Activated CD8-positive, alpha-beta memory T cell treated with anti-CD3 and anti-CD28 coated beads for 24 hours (primary cell): ENCODE data around the gene FUT4.
"Not testable (repeated sequence)": the region's sequence is repeated elsewhere in the genome, so short reads cannot be mapped to it uniquely, and the experiment has no call there.

Experiments used
- DNase-seq: peaks from one replicate; pipeline ENCODE4 v3.0.0-alpha.2; 2020

Gene FUT4

GRCh38 chr11:94543695-94544645 lies at the start of gene FUT4:
TSS of gene FUT4 (plus strand) at chr11:94543921. CDS start at chr11:94544134, 213 bp downstream.
- peak; percentile 91 for DNase-seq

- no peak for DNase-seq
Measured at GRCh38 chr11:94494126-94494680, 49.5 kb upstream of the FUT4 start.

DNA sequence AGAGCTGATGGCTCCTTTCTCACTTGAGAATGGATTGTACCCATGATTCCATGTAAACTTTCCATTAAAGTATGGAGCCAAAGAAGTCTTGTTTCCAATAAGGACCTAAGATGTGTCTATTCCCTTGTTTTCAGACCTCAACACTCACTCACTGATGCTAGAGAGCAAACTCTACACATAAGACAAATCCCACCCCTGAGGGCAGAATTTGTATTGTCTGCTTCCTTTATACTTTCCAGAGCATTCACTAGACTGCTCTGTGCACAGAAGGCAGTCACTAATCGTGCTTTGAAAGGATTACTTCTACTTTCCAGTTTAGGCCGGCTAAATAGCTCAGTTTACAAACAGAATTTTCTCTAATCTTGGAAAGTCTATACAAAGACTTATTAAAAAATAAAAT lies 43.5 kb upstream of the FUT4 start:
- no peak for DNase-seq

DNA sequence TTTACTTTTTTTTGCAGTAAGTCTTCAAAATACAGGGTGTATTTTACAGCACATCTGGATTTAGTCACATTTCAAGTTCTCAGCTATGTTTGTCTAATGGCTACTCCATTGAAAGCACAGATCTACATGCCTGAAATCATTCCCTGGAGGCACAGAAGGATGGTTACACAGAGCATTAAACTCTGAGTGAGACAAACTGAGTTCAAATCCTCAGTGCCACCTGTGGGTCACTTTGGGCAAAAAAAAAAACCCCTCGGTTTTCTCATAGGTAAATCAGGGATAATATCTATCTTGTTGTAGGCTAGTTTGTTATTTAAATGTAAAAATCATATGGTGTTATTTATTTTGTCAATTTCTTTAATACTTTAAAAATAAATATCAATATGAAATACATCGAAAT lies 42.2 kb upstream of the FUT4 start:
- no peak for DNase-seq

DNA sequence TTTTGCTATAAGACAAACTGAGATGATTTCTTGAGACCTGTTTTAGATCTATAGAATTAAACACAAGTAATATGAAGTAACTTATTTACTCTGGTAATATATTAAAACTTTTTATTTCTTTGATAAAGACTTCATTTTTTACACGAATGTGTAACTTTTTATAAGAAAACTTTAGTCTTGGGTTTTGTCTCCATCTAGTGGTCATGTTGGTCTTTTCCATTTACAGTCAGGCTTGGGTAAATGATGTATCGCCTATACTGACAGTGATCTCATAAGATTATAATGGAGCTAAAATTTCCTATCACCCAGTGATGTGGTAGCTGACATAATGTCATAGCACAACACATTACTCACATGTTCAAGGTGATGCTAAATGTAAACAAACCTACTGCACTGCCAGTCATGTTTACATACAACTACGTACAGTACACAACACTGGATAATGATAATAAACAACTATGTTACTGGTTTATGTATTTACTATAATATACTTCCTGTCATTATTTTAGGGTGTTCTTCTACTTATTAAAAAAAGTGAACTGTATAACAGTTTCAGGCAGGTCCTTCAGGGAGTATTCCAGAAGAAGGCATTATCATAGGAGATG lies 38.9 kb upstream of the FUT4 start:
- DNase-seq, result no peak

DNA sequence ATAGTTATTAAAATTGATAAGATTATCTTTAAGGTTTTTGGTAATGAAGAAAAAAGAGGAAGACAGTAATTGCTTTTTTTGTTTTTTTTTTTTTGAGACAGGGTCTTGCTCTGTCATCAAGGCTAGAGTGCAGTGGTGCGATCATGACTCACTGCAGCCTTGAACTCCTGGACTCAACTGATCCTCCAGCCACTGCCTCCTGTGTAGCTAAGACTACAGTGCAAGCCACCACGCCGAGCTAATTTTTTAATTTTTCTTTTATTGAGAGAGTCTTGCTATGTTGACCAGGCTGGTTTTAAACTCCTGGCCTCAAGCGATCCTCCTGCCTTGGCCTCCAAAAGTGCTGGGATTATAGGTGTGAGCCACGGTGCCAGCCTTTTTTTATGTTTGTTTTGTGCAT lies 37.2 kb upstream of the FUT4 start:
- not testable (repeated sequence) for DNase-seq

- DNase-seq, result no peak
Measured at GRCh38 chr11:94507485-94507884, 36.2 kb upstream of the FUT4 start.

- DNase-seq, result peak; percentile 79
Measured at GRCh38 chr11:94511932-94512781, 31.6 kb upstream of the FUT4 start, which contains the start of gene C11orf97. TSS of gene C11orf97 (plus strand) at chr11:94512461. CDS start at chr11:94512529, 68 bp downstream.

GRCh38 chr11:94513091-94513490 lies 30.6 kb upstream of the FUT4 start:
- no peak for DNase-seq

DNA sequence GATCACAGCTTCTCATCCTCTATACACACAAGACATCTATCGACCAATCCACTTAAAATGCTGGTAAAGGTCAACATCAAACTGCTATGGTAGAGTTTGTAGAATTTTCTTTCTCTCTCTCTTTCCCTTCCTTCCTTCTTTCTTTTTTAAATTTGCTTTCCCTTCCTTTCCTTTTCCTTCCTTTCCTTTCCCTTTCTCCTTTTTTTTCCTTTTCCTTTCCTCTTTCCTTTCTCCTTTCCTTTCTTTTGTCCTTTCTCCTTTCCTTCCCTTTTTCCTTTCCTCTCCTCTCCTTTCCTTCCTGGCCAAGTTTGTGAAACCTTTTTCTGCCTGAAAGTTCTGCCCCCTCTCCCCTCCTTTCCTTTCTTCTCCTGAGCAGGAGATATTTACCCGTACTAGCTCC lies 28.3 kb upstream of the FUT4 start:
- no peak for DNase-seq

DNA sequence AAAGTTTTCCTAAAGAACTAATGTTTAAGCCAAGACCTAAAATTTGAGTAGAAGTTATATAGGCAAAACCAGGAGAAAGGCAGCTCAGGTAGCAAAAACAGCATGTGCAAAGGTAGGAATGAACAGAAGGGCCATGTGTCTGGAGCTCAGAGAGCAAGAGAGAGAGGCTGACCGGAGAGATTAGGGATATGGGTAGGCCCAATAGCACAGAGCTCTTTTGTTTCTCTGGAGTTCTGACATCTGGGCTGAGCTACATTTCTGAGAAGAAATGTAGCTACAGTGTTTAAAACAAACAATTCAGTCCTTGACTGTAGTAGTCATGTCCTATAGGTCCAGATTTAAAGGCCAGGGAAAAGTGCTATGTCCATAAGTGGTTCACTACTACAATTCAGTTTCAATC lies 27.0 kb upstream of the FUT4 start:
- no peak for DNase-seq

GRCh38 chr11:94518300-94518699 lies 25.4 kb upstream of the FUT4 start:
- DNase-seq, result no peak

DNA sequence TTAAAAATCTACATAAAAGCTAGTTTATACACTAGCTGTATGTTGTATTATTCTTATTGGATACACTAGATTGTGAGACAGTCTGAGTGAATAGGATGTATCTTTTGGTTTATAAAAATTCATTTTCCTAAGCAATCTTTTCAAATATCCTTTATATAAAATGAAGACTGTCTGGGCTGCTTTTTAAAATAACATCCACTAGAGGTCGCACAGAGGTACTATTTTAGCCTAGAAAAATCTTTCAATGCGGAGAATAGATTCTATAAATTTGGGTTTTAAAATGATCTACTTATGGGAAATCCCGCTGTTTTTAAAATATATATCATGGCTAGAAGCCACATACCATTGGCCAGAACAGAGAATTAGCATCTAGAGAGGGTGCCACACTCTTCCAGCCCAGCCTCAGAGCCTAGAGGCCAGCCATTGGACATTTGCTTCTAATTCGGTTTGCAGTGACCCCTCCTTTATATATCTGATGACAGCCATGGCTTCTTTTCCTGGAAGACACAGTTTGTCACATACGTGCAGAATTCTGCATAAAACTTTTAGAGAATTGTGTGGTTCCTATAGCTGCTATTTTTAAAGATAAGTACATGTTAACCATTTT lies 24.1 kb upstream of the FUT4 start:
- no peak for DNase-seq

DNA sequence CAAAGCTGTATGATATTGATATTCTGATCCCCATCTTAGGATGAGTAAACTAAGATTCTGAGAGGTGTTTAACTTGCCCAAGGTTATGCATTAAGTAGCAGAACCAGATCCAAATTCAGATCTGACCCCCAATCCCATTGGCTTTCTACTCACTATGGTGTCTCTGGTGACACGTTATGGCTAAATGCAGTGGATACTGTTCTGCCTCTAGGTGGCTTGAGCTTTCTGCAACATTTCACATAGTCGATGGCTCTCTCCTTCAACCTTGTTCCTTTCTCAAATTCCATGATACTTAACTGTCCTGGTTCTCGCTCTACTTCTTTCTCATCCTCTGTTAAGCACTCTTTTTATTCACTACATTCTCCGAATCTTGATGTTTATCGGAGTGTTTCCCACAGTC lies 22.0 kb upstream of the FUT4 start:
- DNase-seq, result no peak

DNA sequence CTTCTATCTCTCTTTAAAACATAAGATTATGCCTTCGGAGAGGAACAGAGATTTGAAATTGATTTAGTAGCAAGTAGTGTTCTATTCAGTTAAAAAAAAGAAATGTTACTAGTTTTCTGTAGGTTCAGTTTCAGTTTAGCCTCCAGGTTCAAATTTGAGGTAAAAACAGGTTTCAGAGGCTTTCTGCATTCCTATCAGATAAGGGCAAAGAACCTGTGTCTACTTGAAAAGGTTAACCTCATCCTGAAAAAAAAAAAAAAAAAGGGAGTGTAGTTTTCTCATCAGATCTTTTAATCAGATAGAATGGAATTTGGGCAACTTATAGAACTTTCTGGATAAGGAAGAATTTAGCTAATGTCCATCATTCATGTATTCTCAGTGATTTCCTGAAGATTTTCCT lies 19.4 kb upstream of the FUT4 start:
- no peak for DNase-seq

- DNase-seq, result no peak
Measured at GRCh38 chr11:94525546-94526324, 18.0 kb upstream of the FUT4 start.

DNA sequence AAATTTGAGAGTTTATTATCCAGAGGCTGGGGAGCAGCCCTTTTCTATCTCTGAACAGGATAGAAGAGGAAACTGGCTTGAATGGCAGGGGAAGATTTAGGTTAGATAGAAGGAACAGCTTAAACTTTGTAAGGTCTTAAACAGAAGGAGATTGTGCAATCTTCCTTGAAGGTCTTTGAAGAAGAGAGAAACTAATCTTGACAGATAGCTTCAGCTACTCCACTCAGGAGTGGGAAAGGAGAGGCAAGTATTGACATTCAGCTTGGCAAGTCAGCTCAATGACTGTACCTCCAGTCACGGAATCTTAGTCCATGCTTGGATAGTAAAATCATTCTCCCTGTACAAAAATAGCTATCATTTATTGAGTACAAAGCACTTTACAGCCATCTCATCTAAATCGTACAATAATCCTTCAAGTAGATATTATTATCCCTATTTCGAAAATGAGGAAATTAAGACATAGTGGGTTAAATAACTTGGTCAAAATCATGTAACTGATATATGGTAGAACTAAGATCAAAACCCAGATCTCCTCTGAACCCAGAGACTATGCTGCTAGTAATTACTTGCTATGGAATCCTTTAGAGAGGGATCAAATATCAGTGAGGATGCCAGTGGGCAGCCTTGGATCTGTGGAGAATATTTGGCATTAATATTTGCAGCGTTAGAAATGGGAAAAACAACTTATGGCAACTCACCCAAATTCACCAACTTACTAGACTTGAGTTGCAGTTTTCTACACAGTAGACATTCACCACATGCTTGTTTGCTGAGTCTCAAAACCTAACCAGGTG lies 16.9 kb upstream of the FUT4 start:
- no peak for DNase-seq

DNA sequence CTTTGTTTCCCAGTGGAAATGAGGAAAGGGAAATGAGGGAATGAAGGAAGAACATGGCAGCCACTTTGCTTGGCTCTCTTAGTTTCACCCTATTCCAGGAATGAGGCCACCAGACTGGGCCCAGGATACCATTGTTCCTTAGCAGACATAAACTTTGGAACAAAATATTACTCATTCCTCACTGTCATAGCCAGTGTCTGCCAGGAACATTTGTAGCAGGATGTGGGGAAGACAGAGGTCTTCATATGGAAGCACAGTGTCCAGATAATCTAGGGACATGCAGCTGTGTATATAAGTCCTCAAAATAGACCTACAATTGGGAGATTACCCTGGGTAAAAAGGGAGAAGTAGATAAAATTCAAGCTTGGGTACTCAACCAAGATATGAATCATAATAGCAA lies 15.2 kb upstream of the FUT4 start:
- DNase-seq, result no peak

DNA sequence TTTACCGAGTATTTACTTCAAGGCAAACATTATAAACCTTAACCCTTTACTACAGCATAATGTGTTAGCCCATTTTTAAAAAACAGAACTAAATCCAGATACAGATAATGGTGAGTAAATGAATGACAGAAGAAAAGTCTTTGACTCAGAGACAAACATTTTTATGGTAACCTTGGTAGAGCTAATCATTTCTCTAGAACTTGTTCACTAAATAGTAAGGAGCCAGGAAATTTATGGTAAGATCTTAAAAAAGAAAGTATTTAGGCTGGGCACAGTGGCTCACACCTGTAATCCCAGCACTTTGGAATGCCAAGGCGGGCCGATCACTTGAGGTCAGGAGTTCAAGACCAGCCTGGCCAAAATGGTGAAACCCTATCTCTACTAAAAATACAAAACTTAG lies 11.5 kb upstream of the FUT4 start:
- DNase-seq, result no peak

DNA sequence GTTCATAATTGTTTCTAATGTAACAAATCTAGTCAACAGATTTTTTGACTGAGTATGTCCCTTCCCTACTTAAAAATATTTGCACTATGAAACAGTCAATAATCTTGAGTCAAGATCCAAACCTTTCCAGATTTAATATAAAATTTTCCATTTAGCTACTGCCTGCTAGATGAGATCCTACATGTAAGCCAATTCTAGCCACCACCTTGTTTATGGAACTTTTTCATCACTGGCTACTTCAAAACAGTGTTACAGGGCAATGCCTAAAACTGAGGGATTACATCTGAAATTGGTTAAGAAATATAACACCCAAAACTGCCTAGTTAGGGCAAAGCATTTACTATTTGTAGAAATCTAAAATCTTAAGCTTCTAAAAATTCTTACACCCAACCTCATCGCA lies 10.5 kb upstream of the FUT4 start:
- no peak for DNase-seq
